ENCODE measurements around the gene EEFSEC.

The EEFSEC gene

GRCh38 chr3:128277378-128278069 is 124.2 kb downstream of the EEFSEC start:
- H3K36me3 ChIP-seq (ENCODE audit: control insufficient read depth, insufficient read depth, low read length), result peaks cover 3% of the 10 kb centered on the region
- TF ChIP-seq, protein P1, sequence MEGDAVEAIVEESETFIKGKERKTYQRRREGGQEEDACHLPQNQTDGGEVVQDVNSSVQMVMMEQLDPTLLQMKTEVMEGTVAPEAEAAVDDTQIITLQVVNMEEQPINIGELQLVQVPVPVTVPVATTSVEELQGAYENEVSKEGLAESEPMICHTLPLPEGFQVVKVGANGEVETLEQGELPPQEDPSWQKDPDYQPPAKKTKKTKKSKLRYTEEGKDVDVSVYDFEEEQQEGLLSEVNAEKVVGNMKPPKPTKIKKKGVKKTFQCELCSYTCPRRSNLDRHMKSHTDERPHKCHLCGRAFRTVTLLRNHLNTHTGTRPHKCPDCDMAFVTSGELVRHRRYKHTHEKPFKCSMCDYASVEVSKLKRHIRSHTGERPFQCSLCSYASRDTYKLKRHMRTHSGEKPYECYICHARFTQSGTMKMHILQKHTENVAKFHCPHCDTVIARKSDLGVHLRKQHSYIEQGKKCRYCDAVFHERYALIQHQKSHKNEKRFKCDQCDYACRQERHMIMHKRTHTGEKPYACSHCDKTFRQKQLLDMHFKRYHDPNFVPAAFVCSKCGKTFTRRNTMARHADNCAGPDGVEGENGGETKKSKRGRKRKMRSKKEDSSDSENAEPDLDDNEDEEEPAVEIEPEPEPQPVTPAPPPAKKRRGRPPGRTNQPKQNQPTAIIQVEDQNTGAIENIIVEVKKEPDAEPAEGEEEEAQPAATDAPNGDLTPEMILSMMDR (IDR thresholded peaks at IDR 0.05; ENCODE audit: insufficient read depth, low read length, poor library complexity, severe bottlenecking), result no peak
- no peak for DNase-seq (ENCODE audit: extremely low read depth, insufficient read length)
- no peak overlapping the region for H3K4me3 ChIP-seq (replicated peaks; ENCODE audit: low read depth, low read length)
- H3K27me3 ChIP-seq (replicated peaks; ENCODE audit: control insufficient read depth, insufficient read depth, low read length), result no peaks in the 10 kb centered on the region

- Histone ChIP-seq H3K4me3 (replicated peaks; ENCODE audit: low read depth, low read length) (no peak overlapping the region), H3K36me3 (ENCODE audit: control insufficient read depth, insufficient read depth, low read length) (peaks cover 5% of the 10 kb centered on the region), H3K27me3 (replicated peaks; ENCODE audit: control insufficient read depth, insufficient read depth, low read length) (no peaks in the 10 kb centered on the region)
- DNase-seq (ENCODE audit: extremely low read depth, insufficient read length), result no peak
- TF ChIP-seq, protein P1 (IDR thresholded peaks at IDR 0.05; ENCODE audit: insufficient read depth, low read length, poor library complexity, severe bottlenecking), result no peak
Observed at GRCh38 chr3:128278130-128278529, 124.8 kb downstream of the EEFSEC start.

- Histone ChIP-seq H3K27me3 (replicated peaks; ENCODE audit: control insufficient read depth, insufficient read depth, low read length) (no peaks in the 10 kb centered on the region), H3K36me3 (ENCODE audit: control insufficient read depth, insufficient read depth, low read length) (peaks cover 6% of the 10 kb centered on the region), H3K4me3 (replicated peaks; ENCODE audit: low read depth, low read length) (no peak overlapping the region)
- DNase-seq (ENCODE audit: extremely low read depth, insufficient read length), result no peak
- TF ChIP-seq, protein P1 (IDR thresholded peaks at IDR 0.05; ENCODE audit: insufficient read depth, low read length, poor library complexity, severe bottlenecking), result no peak
Observed at GRCh38 chr3:128278761-128279600, 125.7 kb downstream of the EEFSEC start.

DNA sequence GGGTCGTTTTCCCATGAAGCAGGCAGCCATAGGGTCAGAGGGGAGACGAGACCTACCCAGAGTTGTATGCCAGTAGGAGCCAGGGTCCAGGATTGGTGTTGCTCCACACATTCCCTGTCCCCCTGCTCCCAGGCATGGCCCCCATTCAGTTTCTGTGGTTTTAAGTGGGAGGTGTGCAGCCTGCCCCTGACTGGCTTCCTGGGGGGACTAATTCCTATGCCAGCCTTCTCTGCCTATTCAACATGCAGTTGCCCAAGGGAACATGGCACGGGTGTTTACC is 126.3 kb downstream of the EEFSEC start:
- Histone ChIP-seq H3K4me3 (replicated peaks; ENCODE audit: low read depth, low read length) (no peak overlapping the region), H3K27me3 (replicated peaks; ENCODE audit: control insufficient read depth, insufficient read depth, low read length) (no peaks in the 10 kb centered on the region), H3K36me3 (ENCODE audit: control insufficient read depth, insufficient read depth, low read length) (peaks cover 6% of the 10 kb centered on the region)
- no peak for DNase-seq (ENCODE audit: extremely low read depth, insufficient read length)
- TF ChIP-seq, protein P1 (IDR thresholded peaks at IDR 0.05; ENCODE audit: insufficient read depth, low read length, poor library complexity, severe bottlenecking), result no peak

- DNase-seq (ENCODE audit: extremely low read depth, insufficient read length), result no peak
- Histone ChIP-seq H3K4me3 (replicated peaks; ENCODE audit: low read depth, low read length) (no peak overlapping the region), H3K36me3 (ENCODE audit: control insufficient read depth, insufficient read depth, low read length) (peaks cover 6% of the 10 kb centered on the region), H3K27me3 (replicated peaks; ENCODE audit: control insufficient read depth, insufficient read depth, low read length) (no peaks in the 10 kb centered on the region)
- TF ChIP-seq, protein P1 (IDR thresholded peaks at IDR 0.05; ENCODE audit: insufficient read depth, low read length, poor library complexity, severe bottlenecking), result no peak
Observed at GRCh38 chr3:128280481-128281052, 127.3 kb downstream of the EEFSEC start.
